RPMI8226 (cell line): ENCODE results near the gene BNIP5.
"Not testable (repeated sequence)": the region's sequence is repeated elsewhere in the genome, so short reads cannot be mapped to it uniquely, and the experiment has no call there.

ENCODE experiments used
- DNase-seq: peaks from one replicate; pipeline ENCODE4 v3.0.0-alpha.2; 2015

Gene BNIP5

GRCh38 chr6:36340618-36341454 lies 4.1 kb upstream of the BNIP5 start:
- peak; percentile 79 for DNase-seq

- no peak for DNase-seq
Measured at GRCh38 chr6:36340306-36340617, 3.6 kb upstream of the BNIP5 start.

- DNase-seq, result no peak
Measured at GRCh38 chr6:36339146-36339545, 2.5 kb upstream of the BNIP5 start.

- DNase-seq, result not testable (repeated sequence)
Measured at GRCh38 chr6:36338223-36338622, 1.5 kb upstream of the BNIP5 start.

- DNase-seq, result peak; percentile 73
Measured at GRCh38 chr6:36337814-36338213, 1.1 kb upstream of the BNIP5 start.

- no peak for DNase-seq
Measured at GRCh38 chr6:36336208-36336710, 429 bp downstream of the BNIP5 start.

GRCh38 chr6:36335465-36336207 lies 1.1 kb downstream of the BNIP5 start:
- DNase-seq, result no peak

- peak; percentile 25 for DNase-seq
Measured at GRCh38 chr6:36334832-36335459, 1.7 kb downstream of the BNIP5 start.

GRCh38 chr6:36333931-36334725 lies 2.6 kb downstream of the BNIP5 start:
- DNase-seq, result no peak

GRCh38 chr6:36333171-36333895 lies 3.4 kb downstream of the BNIP5 start:
- DNase-seq, result no peak

GRCh38 chr6:36331381-36331780 lies 5.3 kb downstream of the BNIP5 start:
- DNase-seq, result no peak

GRCh38 chr6:36330366-36330765 lies 6.3 kb downstream of the BNIP5 start:
- DNase-seq, result no peak

GRCh38 chr6:36329798-36330291 lies 6.8 kb downstream of the BNIP5 start:
- no peak for DNase-seq

GRCh38 chr6:36328600-36328999 lies 8.1 kb downstream of the BNIP5 start:
- DNase-seq, result no peak

GRCh38 chr6:36327919-36328236 lies 8.8 kb downstream of the BNIP5 start:
- no peak for DNase-seq

GRCh38 chr6:36327226-36327918 lies 9.3 kb downstream of the BNIP5 start:
- DNase-seq, result no peak

- DNase-seq, result no peak
Measured at GRCh38 chr6:36326356-36326995, 10.2 kb downstream of the BNIP5 start.

- no peak for DNase-seq
Measured at GRCh38 chr6:36324715-36325114, 12.0 kb downstream of the BNIP5 start.

- DNase-seq, result no peak
Measured at GRCh38 chr6:36324191-36324590, 12.5 kb downstream of the BNIP5 start.

GRCh38 chr6:36323062-36323461 lies 13.6 kb downstream of the BNIP5 start:
- DNase-seq, result peak; percentile 26

GRCh38 chr6:36322591-36322990 lies 14.1 kb downstream of the BNIP5 start:
- DNase-seq, result no peak
